Testis (tissue), 3 donors: ENCODE results near the gene INPP4A. TPM values are rescaled to one million over a fixed set of nuclear protein-coding genes. Genes with fewer than 3 reads are reported as not detected.

Experiments
- DNase-seq: peaks from one replicate; pipeline ENCODE4 v3.0.0-alpha.2; 2019
- H3K27ac ChIP-seq, 2 donors: fragments of 200-600 bp; sonication (generic); one replicate each; pipeline ENCODE4 v1.5.1; 2019
- H3K27me3 ChIP-seq: fragments of 200-600 bp; sonication (generic); one replicate; pipeline ENCODE4 v1.5.1; 2019
- H3K36me3 ChIP-seq: fragments of 200-600 bp; sonication (generic); one replicate; pipeline ENCODE4 v1.5.1; 2017; ENCODE audit warnings: low read depth; ENCODE audit errors: missing control alignments
- H3K4me1 ChIP-seq: fragments of 200-600 bp; sonication (generic); one replicate; pipeline ENCODE4 v1.5.1; 2019
- H3K4me3 ChIP-seq, 2 donors: fragments of 200-600 bp; sonication (generic); one replicate each; pipeline ENCODE4 v1.5.1; 2017 to 2019
- H3K9me3 ChIP-seq: fragments of 200-600 bp; sonication (generic); one replicate; pipeline ENCODE4 v1.5.1; 2017
- POLR2A ChIP-seq: fragments of 450-650 bp; IDR thresholded peaks from one replicate; pipeline ENCODE4 v1.6.1; 2017; ENCODE audit warnings: antibody characterized with exemption, mild to moderate bottlenecking, moderate library complexity
- WGBS, 2 donors: methylation state at CpG; one replicate each; pipeline ENCODE4 v1.1.5; 2018; 5-methylcytosine and 5-hydroxymethylcytosine counted together
- intact Hi-C: fragments of 100-400 bp; cut with DNase I; formaldehyde crosslinking; loops from one replicate; pipeline ENCODE4 v1.15.1; 2023; ENCODE audit warnings: low total_unique reads
- polyA plus RNA-seq: library from polyadenylated mRNA; stranded (reverse); fragments of 350-450 nt; fragmentation: Illumina TruSeq; extraction: RNeasy Lipid Tissue Mini Kit (QIAGEN cat#74804); gene quantifications from one replicate; pipeline ENCODE4 v1.2.3, GENCODE V29; 2014; ENCODE audit warnings: low read depth, low replicate concordance; ENCODE audit not compliant: insufficient read depth
- total RNA-seq, 2 donors: library from RNA; depleted of rRNA; stranded (reverse); fragments of >200 nt; gene quantifications; one replicate each; pipeline ENCODE4 v1.2.3, GENCODE V29; 2016
- TF ChIP-seq, protein P1 (sequence below), 3 experiments: fragments of 450-650 bp in 2 of 3; fragments of 200-600 bp in 1 of 3; sonication (generic) in 1 of 3; IDR thresholded peaks; one replicate each; pipeline ENCODE4 v1.5.1; 2016 to 2019; ENCODE audit warnings: antibody characterized with exemption in 3 of 3, mild to moderate bottlenecking in 2 of 3, moderate library complexity in 1 of 3

The INPP4A gene
- total and polyA plus RNA-seq, 3 donors from 2014 or later: 13.3 to 42.9 (median 35.6) TPM

DNA sequence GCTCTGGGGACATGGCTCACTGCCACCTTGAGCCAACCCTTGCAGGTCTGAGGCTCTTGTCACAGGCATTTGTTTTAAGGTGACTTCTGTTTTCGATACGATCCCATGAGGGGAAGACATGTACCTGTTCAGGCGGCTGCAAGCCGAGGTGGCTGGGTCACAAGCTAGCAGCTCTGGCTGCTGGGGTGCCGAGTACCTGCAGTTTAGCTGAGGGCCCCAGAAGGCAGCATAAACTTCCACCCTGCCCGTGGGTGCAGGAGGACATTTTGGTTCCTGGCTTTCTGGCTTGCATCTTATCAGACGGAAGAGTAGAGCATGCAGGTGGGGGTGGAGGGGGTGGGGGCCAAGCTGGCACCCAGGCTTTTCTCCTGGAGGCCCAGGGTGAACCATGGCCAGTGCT lies 135.3 kb downstream of the INPP4A start:
- Histone ChIP-seq H3K9me3 (no peaks in the 10 kb centered on the region), H3K4me1 (no peaks in the 10 kb centered on the region), H3K27me3 (no peaks in the 10 kb centered on the region), H3K36me3 (no peaks in the 10 kb centered on the region), H3K4me3 (no peak overlapping the region), H3K27ac (no peak overlapping the region)
- DNase-seq: no peak
- intact Hi-C loops: no loop called here
- TF ChIP-seq, protein P1, sequence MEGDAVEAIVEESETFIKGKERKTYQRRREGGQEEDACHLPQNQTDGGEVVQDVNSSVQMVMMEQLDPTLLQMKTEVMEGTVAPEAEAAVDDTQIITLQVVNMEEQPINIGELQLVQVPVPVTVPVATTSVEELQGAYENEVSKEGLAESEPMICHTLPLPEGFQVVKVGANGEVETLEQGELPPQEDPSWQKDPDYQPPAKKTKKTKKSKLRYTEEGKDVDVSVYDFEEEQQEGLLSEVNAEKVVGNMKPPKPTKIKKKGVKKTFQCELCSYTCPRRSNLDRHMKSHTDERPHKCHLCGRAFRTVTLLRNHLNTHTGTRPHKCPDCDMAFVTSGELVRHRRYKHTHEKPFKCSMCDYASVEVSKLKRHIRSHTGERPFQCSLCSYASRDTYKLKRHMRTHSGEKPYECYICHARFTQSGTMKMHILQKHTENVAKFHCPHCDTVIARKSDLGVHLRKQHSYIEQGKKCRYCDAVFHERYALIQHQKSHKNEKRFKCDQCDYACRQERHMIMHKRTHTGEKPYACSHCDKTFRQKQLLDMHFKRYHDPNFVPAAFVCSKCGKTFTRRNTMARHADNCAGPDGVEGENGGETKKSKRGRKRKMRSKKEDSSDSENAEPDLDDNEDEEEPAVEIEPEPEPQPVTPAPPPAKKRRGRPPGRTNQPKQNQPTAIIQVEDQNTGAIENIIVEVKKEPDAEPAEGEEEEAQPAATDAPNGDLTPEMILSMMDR (IDR thresholded peaks at IDR 0.05): no peak
- TF ChIP-seq POLR2A: no peak
- WGBS, 2 donors: 83 to 91% methylated on average over 5 to 7 of the region's 7 CpGs

DNA sequence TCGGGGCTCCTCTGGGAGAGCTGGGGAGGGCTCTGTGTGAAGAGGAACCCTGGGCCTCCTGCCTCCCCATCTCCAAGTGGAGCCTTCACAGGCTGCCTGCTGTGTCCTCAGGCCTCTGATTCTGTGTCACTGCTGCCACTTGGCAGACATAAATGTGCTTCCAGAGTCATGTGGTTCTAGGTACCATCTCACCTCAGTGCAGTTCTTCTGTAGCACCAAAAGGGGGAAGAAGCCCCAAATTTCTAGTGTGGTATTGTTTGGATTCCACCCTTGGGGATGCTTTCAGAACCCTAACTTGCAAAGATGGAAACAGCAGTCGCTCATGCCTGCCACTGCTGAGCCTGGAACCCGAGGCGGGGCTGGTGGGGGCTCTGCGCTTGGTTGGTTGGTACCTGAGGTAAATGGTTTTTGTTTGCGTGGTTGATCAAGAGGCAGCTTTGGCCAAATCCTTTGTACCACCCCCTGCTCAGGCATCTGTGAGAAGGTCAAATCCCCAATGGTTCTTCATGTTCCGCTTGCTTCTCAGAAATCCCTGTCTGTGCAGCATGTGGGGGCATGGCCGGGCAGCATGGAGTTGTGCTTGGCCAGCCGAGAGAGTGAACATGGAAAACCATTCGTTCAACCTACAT lies 136.1 kb downstream of the INPP4A start:
- no peak overlapping the region for H3K27ac ChIP-seq
- 89 to 91% methylated on average over 9 to 10 of the region's 10 CpGs for WGBS, 2 donors
- H3K27me3 ChIP-seq: no peaks in the 10 kb centered on the region
- no peak for DNase-seq
- intact Hi-C loops: no loop called here
- no peaks in the 10 kb centered on the region for H3K36me3 ChIP-seq
- TF ChIP-seq, protein P1 (IDR thresholded peaks at IDR 0.05): no peak
- no peaks in the 10 kb centered on the region for H3K4me1 ChIP-seq
- H3K4me3 ChIP-seq: no peak overlapping the region
- no peaks in the 10 kb centered on the region for H3K9me3 ChIP-seq

DNA sequence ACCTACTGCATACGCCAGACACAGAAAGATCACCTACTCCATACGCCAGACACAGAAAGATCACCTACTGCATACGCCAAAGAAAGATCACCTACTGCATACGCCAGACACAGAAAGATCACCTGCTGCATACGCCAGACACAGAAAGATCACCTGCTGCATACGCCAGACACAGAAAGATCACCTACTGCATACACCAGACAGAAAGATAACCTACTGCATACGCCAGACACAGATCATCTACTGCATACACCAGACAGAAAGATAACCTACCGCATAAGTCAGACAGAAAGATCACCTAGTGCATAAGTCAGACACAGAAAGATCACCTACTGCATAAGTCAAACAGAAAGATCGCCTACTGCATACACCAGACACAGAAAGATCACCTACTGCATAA lies 137.9 kb downstream of the INPP4A start:
- no peaks in the 10 kb centered on the region for H3K36me3 ChIP-seq
- DNase-seq: no peak
- WGBS, 2 donors: 88 to 91% methylated on average over 9 of the region's 9 CpGs
- TF ChIP-seq POLR2A: no peak
- TF ChIP-seq, protein P1 (IDR thresholded peaks at IDR 0.05): no peak
- intact Hi-C loops: no loop called here
- H3K27ac ChIP-seq: no peak overlapping the region
- H3K4me3 ChIP-seq: no peak overlapping the region
- no peaks in the 10 kb centered on the region for H3K9me3 ChIP-seq
- H3K27me3 ChIP-seq: no peaks in the 10 kb centered on the region
- H3K4me1 ChIP-seq: no peaks in the 10 kb centered on the region

DNA sequence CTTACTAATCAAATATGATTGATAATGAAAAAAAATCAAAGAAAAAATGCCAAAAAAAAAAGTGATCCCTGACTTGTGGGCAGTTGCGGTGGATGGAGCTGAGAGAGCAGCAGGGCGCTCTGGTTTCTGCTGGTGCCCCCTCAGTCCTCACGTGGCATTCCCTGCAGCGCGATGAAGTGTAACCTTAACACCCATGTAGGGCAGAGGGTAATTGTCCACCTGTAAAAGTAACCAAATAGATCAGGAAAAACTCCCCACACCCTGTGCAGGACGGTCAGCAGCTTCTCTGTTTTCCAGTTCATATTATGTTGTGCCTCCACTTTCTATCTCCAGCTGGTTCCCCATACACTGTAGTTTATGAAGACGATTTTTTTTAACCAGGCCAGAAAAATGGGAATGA lies 138.6 kb downstream of the INPP4A start:
- no peak overlapping the region for H3K4me3 ChIP-seq
- no peaks in the 10 kb centered on the region for H3K27me3 ChIP-seq
- no peaks in the 10 kb centered on the region for H3K36me3 ChIP-seq
- TF ChIP-seq, protein P1 (IDR thresholded peaks at IDR 0.05): no peak
- TF ChIP-seq POLR2A: no peak
- no peak for DNase-seq
- intact Hi-C loops: no loop called here
- no peaks in the 10 kb centered on the region for H3K4me1 ChIP-seq
- whole genome bisulfite sequencing, 2 donors: 93 to 95% methylated on average over 7 of the region's 7 CpGs
- H3K9me3 ChIP-seq: no peaks in the 10 kb centered on the region
- no peak overlapping the region for H3K27ac ChIP-seq
